Breast epithelium (tissue), 3 donors: Measurements from ENCODE around the gene NR1H2.

Experiments used
- CTCF ChIP-seq, 3 donors: fragments of 450-650 bp; IDR thresholded peaks; one replicate each; pipeline ENCODE4 v1.5.1; 2016 to 2017; ENCODE audit warnings: antibody characterized with exemption in 3 of 3, mild to moderate bottlenecking in 3 of 3, moderate library complexity in 3 of 3
- POLR2AphosphoS5 ChIP-seq, 3 donors: sonication (generic); formaldehyde crosslinking; IDR thresholded peaks; one replicate each; pipeline ENCODE4 v1.6.1; 2017; ENCODE audit warnings: antibody characterized with exemption in 3 of 3

GRCh38 chr19:50376166-50377050, at the start of gene NR1H2:
- TF ChIP-seq POLR2AphosphoS5 (IDR thresholded peaks at IDR 0.05): peak; percentile 93 to 98 (median 97)
- no peak for TF ChIP-seq CTCF (IDR thresholded peaks at IDR 0.05)
